ENCODE measurements around the gene HAPSTR1. TPM values are rescaled to one million over a fixed set of nuclear protein-coding genes. Genes with fewer than 3 reads are reported as not detected.

HAPSTR1 gene
- total and polyA plus RNA-seq, 2 of the 13 experiments (the other 11 are each of a cell fraction or from before 2014, with no cell fraction given) = 25.2 to 83.2 TPM

GRCh38 chr16:9053006-9053601 lies 38.3 kb upstream of the HAPSTR1 start (continued):
- TF ChIP-seq ZNF382 (CRISPR knock-in tag; IDR thresholded peaks at IDR 0.05; ENCODE audit: borderline replicate concordance) = no peak
- no peak for TF ChIP-seq ZNF883 (CRISPR knock-in tag; IDR thresholded peaks at IDR 0.05; ENCODE audit: not compliant biosample characterization)
- TF ChIP-seq ETV5 (CRISPR knock-in tag; IDR thresholded peaks at IDR 0.05; ENCODE audit: borderline replicate concordance) = no peak
- peak; percentile 65; the same call in 1 of the 2 replicates for TF ChIP-seq HOXA3 (CRISPR knock-in tag; IDR thresholded peaks at IDR 0.05)
- TF ChIP-seq KAT8 (CRISPR knock-in tag; IDR thresholded peaks at IDR 0.05) = peak; percentile 74
- peak; percentile 35; the same call in 1 of the 2 replicates for TF ChIP-seq ZNF614 (CRISPR knock-in tag; IDR thresholded peaks at IDR 0.05; ENCODE audit: borderline replicate concordance)
- peak; percentile 25; the same call in 1 of the 2 replicates for TF ChIP-seq ZNF124 (CRISPR knock-in tag; IDR thresholded peaks at IDR 0.05)
- peak; percentile 75 for TF ChIP-seq GABPB1 (CRISPR knock-in tag; IDR thresholded peaks at IDR 0.05)
- TF ChIP-seq ZBTB46 (CRISPR knock-in tag; IDR thresholded peaks at IDR 0.05; ENCODE audit: borderline replicate concordance) = no peak
- no peak for TF ChIP-seq JUN (CRISPR knock-in tag; IDR thresholded peaks at IDR 0.05)
- TF ChIP-seq ZNF546 (CRISPR knock-in tag; conservative IDR thresholded peaks at IDR 0.05) = no peak
- no peak for TF ChIP-seq ZNF615 (CRISPR knock-in tag; IDR thresholded peaks at IDR 0.05; ENCODE audit: borderline replicate concordance)
- TF ChIP-seq HNRNPL (IDR thresholded peaks at IDR 0.05; ENCODE audit: low read depth, low read length) = no peak
- TF ChIP-seq ZBTB26 (CRISPR knock-in tag; IDR thresholded peaks at IDR 0.05; ENCODE audit: borderline replicate concordance) = no peak
- peak; percentile 24; the same call in 1 of the 2 replicates for TF ChIP-seq ELF3 (CRISPR knock-in tag; IDR thresholded peaks at IDR 0.05)
- no peak for TF ChIP-seq STAT6 (CRISPR knock-in tag; IDR thresholded peaks at IDR 0.05; ENCODE audit: borderline replicate concordance)
- TF ChIP-seq EED (CRISPR knock-in tag; IDR thresholded peaks at IDR 0.05) = peak; percentile 53; the same call in 1 of the 2 replicates
- TF ChIP-seq HCFC1 (IDR thresholded peaks at IDR 0.05; ENCODE audit: low read depth, low read length) = peak; percentile 95
- peak; percentile 64; the same call in 1 of the 2 replicates for TF ChIP-seq MYC (CRISPR knock-in tag; IDR thresholded peaks at IDR 0.05; ENCODE audit: borderline replicate concordance)
- TF ChIP-seq AHR (CRISPR knock-in tag; IDR thresholded peaks at IDR 0.05) = peak; percentile 33; the same call in 1 of the 2 replicates
- TF ChIP-seq SETDB1 (CRISPR knock-in tag; IDR thresholded peaks at IDR 0.05; ENCODE audit: borderline replicate concordance) = no peak
